Heart left ventricle (tissue), 16 donors: Measurements from ENCODE around the gene NFIA. TPM values are rescaled to one million over a fixed set of nuclear protein-coding genes. Genes with fewer than 3 reads are reported as not detected.
A peak's percentile ranks its signal among the peaks of the same experiment; 100 is the strongest.

Experiments used
- ATAC-seq, 4 donors: fragments of 200-7000 bp; cut with Tn5 transposase; one replicate each; pipeline ENCODE4 v1.9.1; 2020 to 2022; ENCODE audit warnings: moderate library complexity in 4 of 4, mild to moderate bottlenecking in 3 of 4, moderate number of reproducible peaks in 1 of 4
- DNase-seq, 5 donors: peaks; one replicate each; pipeline ENCODE4 v3.0.0-alpha.2; 2020
- H3K27ac ChIP-seq, 12 donors: fragments of 200-600 bp; sonication (generic) in 4 of 12; one replicate each; pipeline versions ENCODE4 v1.5.0 to v1.8.0; 2016 to 2022; ENCODE audit warnings: mild to moderate bottlenecking in 2 of 12
- H3K27me3 ChIP-seq, 9 donors: fragments of 200-600 bp; sonication (generic) in 2 of 9; one replicate each; pipeline versions ENCODE4 v1.5.1 to v1.8.0; 2016 to 2022; ENCODE audit warnings: mild to moderate bottlenecking in 3 of 9
- H3K36me3 ChIP-seq, 9 donors: fragments of 200-600 bp; sonication (generic) in 2 of 9; one replicate each; pipeline versions ENCODE4 v1.5.0 to v1.8.0; 2018 to 2022; ENCODE audit warnings: mild to moderate bottlenecking in 2 of 9
- H3K4me1 ChIP-seq, 12 donors: fragments of 200-600 bp; sonication (generic) in 4 of 12; one replicate each; pipeline versions ENCODE4 v1.5.0 to v1.8.0; 2016 to 2022; ENCODE audit warnings: mild to moderate bottlenecking in 3 of 12
- H3K4me3 ChIP-seq, 12 donors: fragments of 200-600 bp; sonication (generic) in 4 of 12; one replicate each; pipeline versions ENCODE4 v1.5.0 to v1.8.0; 2017 to 2022; ENCODE audit warnings: mild to moderate bottlenecking in 9 of 12, moderate library complexity in 4 of 12
- H3K9me3 ChIP-seq, 12 donors: fragments of 200-600 bp; sonication (generic) in 4 of 12; one replicate each; pipeline versions ENCODE4 v1.5.0 to v1.8.0; 2016 to 2022; ENCODE audit warnings: mild to moderate bottlenecking in 1 of 12
- CTCF ChIP-seq, 12 donors: fragments of 200-600 bp; sonication (generic) in 4 of 12; IDR thresholded peaks; one replicate each; pipeline versions ENCODE4 v1.5.0 to v1.8.0; 2018 to 2022; ENCODE audit warnings: antibody characterized with exemption in 12 of 12, mild to moderate bottlenecking in 5 of 12
- POLR2A ChIP-seq, 2 donors: fragments of 450-650 bp; IDR thresholded peaks; one replicate each; pipeline ENCODE4 v1.6.1; 2017; ENCODE audit warnings: antibody characterized with exemption in 2 of 2, mild to moderate bottlenecking in 2 of 2, moderate library complexity in 2 of 2
- WGBS, 4 donors: extraction: QIAGEN DNeasy Blood & Tissue Kit in 2 of 4; methylation state at CpG; one replicate each; pipeline versions ENCODE4 v1.1.5 to v1.1.7; 2013 to 2018; 5-methylcytosine and 5-hydroxymethylcytosine counted together
- intact Hi-C, 10 donors: fragments of 100-400 bp; cut with DNase I; formaldehyde crosslinking; loops; one replicate each; pipeline versions ENCODE4 v1.11.1 to v1.14.2; 2022
- polyA plus RNA-seq, 2 donors: library from polyadenylated mRNA; stranded (reverse); fragments of 200-250 nt; gene quantifications; one replicate each; pipeline ENCODE4 v1.2.3, GENCODE V29; 2013
- total RNA-seq, 9 donors: library from RNA; depleted of rRNA in 2 of 9; stranded (reverse); fragments of >200 nt in 2 of 9; fragmentation: NEBNext Ultra II Directional in 3 of 9; extraction: Animal tissue kit (Norgen Biotek cat#: 25700) in 3 of 9; gene quantifications; one replicate each; pipeline versions ENCODE4 v1.1.0 to v1.2.4, GENCODE V29; 2016 to 2023
- donor health status: ischemic (EF 13 %, LVEDD 7.1; RV severe dilation, severe dysfunction).
- donor health status: healthy with polysubstance abuse.
- donor health status: DM: no; HTN: yes; CAD: no.
- donor health status: DM: no; HTN: no; CAD: no.
- donor health status: ischemic (EF 25% LVEDD 6.9; RV normal size, moderate dysfunction).
- donor health status: ischemic (EF 25% LVEDD 5.7; RV mildly dilated, moderate dysfunction).
- donor health status: healthy.
- donor health status: DM: yes; HTN: yes; CAD: no.
- donor health status: ischemic (EF 35%, LVEDD 5.7; RV mildly dilated, moderate dysfunction).
- donor health status: nonischemic (EF 11% LVEDD 7.7; RV severe dilation, severe dysfunction).
- donor health status: DM: yes; HTN: yes; CAD: no.
- donor health status: PGD.
- donor health status: ischemic (EF 29% LVEDD 5.4; RV normal size, mild dysfunction).
- donor health status: nonischemic (EF 23%, LVEDD 6.1; RV moderate dilation, normal function).

NFIA gene
- total and polyA plus RNA-seq, 11 donors, result 12.7 to 121 (median 96.5) TPM

DNA sequence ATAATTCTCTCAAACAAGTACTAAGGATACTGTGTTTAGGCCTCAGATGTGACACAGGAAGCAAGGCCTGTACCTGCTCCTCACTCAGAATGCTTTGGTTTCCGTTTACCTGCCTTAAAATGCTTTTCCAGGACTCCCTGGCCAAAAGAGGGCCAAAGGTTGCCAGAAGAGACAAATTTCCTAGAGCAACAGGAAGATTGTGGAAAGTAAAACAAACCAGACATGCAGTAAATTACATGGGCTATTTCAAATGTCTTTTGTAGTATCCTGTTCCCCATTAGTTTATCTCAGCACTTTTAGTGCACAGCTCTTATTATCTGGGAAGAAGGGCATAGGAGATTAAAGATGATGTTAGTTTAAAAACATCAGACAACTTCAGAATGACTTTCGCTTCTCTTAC is 280.0 kb downstream of the NFIA start:
- ATAC-seq (no peak), DNase-seq (no peak)
- TF ChIP-seq CTCF (IDR thresholded peaks at IDR 0.05), result no peak
- TF ChIP-seq POLR2A (IDR thresholded peaks at IDR 0.05), result no peak
- Histone ChIP-seq H3K4me1 (peaks cover 0 to 21% (median 8%) of the 10 kb centered on the region in 12 donors), H3K36me3 (peaks cover 0 to 49% (median 14%) of the 10 kb centered on the region in 9 donors), H3K4me3 (no peak overlapping the region), H3K9me3 (no peaks in the 10 kb centered on the region), H3K27ac (peak overlapping the region in 5 of 12 donors; percentile 1 to 31 (median 27)), H3K27me3 (no peaks in the 10 kb centered on the region)
- 64 to 66% (median 65%) methylated on average over 2 of the region's 2 CpGs for WGBS, 4 donors
- intact Hi-C loops, result loop anchor here in 2 of 10 donors (5.0 to 10.0 kb wide), 2 partner anchors 35 to 492 kb away; no protein-coding TSS in a partner anchor

- intact Hi-C loops, result loop anchor here in 1 of 10 donors (10.0 kb wide), 1 partner anchor 486 kb away; no protein-coding TSS in a partner anchor
- Histone ChIP-seq H3K27ac (peak overlapping the region in 4 of 12 donors; percentile 39 to 52 (median 44)), H3K27me3 (no peaks in the 10 kb centered on the region), H3K4me3 (no peak overlapping the region), H3K9me3 (no peaks in the 10 kb centered on the region), H3K36me3 (peaks cover 0 to 29% (median 0%) of the 10 kb centered on the region in 9 donors), H3K4me1 (peaks cover 0 to 4% (median 0%) of the 10 kb centered on the region in 12 donors)
- no peak for ATAC-seq
- no peak for DNase-seq
- TF ChIP-seq CTCF (IDR thresholded peaks at IDR 0.05) (no peak), POLR2A (IDR thresholded peaks at IDR 0.05) (no peak)
- 91 to 94% (median 93%) methylated on average over 2 of the region's 2 CpGs for WGBS, 4 donors
These were observed 286.0 kb downstream of the NFIA start for GRCh38 chr1:61368366-61368765.

DNA sequence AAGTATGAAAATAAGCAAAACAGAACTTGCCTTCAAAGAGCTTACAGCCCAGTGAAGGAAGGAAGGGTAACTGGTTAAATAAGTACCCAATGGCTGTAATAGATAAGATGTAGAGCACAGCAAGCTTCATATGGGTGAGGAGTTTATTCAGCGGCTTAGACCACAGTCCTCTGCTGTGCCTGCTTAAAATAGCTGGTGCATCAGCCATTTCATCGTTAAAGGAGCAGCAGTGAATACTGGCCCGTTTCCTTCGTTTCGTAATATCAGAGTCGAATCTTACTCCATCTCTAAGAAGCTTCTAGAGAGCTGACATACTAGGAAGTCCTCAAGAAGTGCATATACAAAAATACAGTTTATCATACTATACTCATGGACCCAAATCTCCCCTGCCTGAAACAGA is 286.5 kb downstream of the NFIA start:
- intact Hi-C loops, result loop anchor here in 1 of 10 donors (10.0 kb wide), 1 partner anchor 486 kb away; no protein-coding TSS in a partner anchor
- H3K4me3 ChIP-seq, result peak overlapping the region in 3 of 12 donors; percentile 15 to 24 (median 18)
- H3K27ac ChIP-seq, result peak overlapping the region in 7 of 12 donors; percentile 39 to 57 (median 45)
- TF ChIP-seq CTCF (IDR thresholded peaks at IDR 0.05) (no peak), POLR2A (IDR thresholded peaks at IDR 0.05) (no peak)
- DNase-seq (peak in 1 of 5 donors; percentile 37), ATAC-seq (peak; percentile 81 to 94 (median 90))
- no peaks in the 10 kb centered on the region for H3K27me3 ChIP-seq
- H3K9me3 ChIP-seq, result no peaks in the 10 kb centered on the region
- peaks cover 0 to 29% (median 0%) of the 10 kb centered on the region in 9 donors for H3K36me3 ChIP-seq
- 48 to 69% (median 55%) methylated on average over 6 of the region's 6 CpGs for WGBS, 4 donors
- peaks cover 0 to 4% (median 0%) of the 10 kb centered on the region in 12 donors for H3K4me1 ChIP-seq

GRCh38 chr1:61370177-61370912 is 288.0 kb downstream of the NFIA start:
- Histone ChIP-seq H3K27ac (no peak overlapping the region), H3K4me1 (peaks cover 0 to 9% (median 0%) of the 10 kb centered on the region in 12 donors), H3K9me3 (no peaks in the 10 kb centered on the region), H3K36me3 (peaks cover 0 to 30% (median 0%) of the 10 kb centered on the region in 9 donors), H3K27me3 (no peaks in the 10 kb centered on the region), H3K4me3 (no peak overlapping the region)
- 71 to 79% (median 77%) methylated on average over 10 of the region's 10 CpGs for WGBS, 4 donors
- no peak for DNase-seq
- ATAC-seq, result peak in 1 of 4 donors; percentile 23
- intact Hi-C loops, result no loop called here
- TF ChIP-seq CTCF (IDR thresholded peaks at IDR 0.05) (no peak), POLR2A (IDR thresholded peaks at IDR 0.05) (no peak)
